ENCODE results near the gene SYT5. TPM values are rescaled to one million over a fixed set of nuclear protein-coding genes. Genes with fewer than 3 reads are reported as not detected.
"Not testable (repeated sequence)": the region's sequence is repeated elsewhere in the genome, so short reads cannot be mapped to it uniquely, and the experiment has no call there.

The SYT5 gene
- total RNA-seq, 1 donor: 0.45 TPM

- no peak for TF ChIP-seq CTCF (IDR thresholded peaks at IDR 0.05; ENCODE audit: insufficient read depth, low read length)
- H3K4me3 ChIP-seq (ENCODE audit: low read depth, low read length): peak overlapping the region; percentile 44
- peak; percentile 87 for DNase-seq (ENCODE audit: low read depth)
Measured at GRCh38 chr19:55158848-55159749, 21.0 kb downstream of the SYT5 start.

GRCh38 chr19:55158423-55158822 lies 21.7 kb downstream of the SYT5 start:
- no peak for DNase-seq (ENCODE audit: low read depth)
- no peak overlapping the region for H3K4me3 ChIP-seq (ENCODE audit: low read depth, low read length)
- TF ChIP-seq CTCF (IDR thresholded peaks at IDR 0.05; ENCODE audit: insufficient read depth, low read length): no peak

- no peak for DNase-seq (ENCODE audit: low read depth)
- no peak for TF ChIP-seq CTCF (IDR thresholded peaks at IDR 0.05; ENCODE audit: insufficient read depth, low read length)
Measured at GRCh38 chr19:55157064-55157908, 22.8 kb downstream of the SYT5 start, which contains the start of gene TNNI3. Gene TNNI3 (minus strand): TSS chr19:55157732. CDS start chr19:55157589, 143 bp downstream.

GRCh38 chr19:55156202-55157063 lies 23.7 kb downstream of the SYT5 start:
- H3K4me3 ChIP-seq (ENCODE audit: low read depth, low read length): no peak overlapping the region
- no peak for TF ChIP-seq CTCF (IDR thresholded peaks at IDR 0.05; ENCODE audit: insufficient read depth, low read length)
- DNase-seq (ENCODE audit: low read depth): peak; percentile 55

More at GRCh38 chr19:55157064-55157908, 22.8 kb downstream of the SYT5 start, which contains the start of gene TNNI3:
- no peak within 1 kb of the TSS for H3K4me3 ChIP-seq (ENCODE audit: low read depth, low read length)

- not testable (repeated sequence) for H3K4me3 ChIP-seq (ENCODE audit: low read depth, low read length); DNase-seq (ENCODE audit: low read depth)
Measured at GRCh38 chr19:55155784-55156183, 24.3 kb downstream of the SYT5 start.

- TF ChIP-seq CTCF (IDR thresholded peaks at IDR 0.05; ENCODE audit: insufficient read depth, low read length): no peak
- DNase-seq (ENCODE audit: low read depth): no peak
Measured at GRCh38 chr19:55153652-55154264, 26.3 kb downstream of the SYT5 start.

More at GRCh38 chr19:55153652-55154264, 26.3 kb downstream of the SYT5 start:
- no peak overlapping the region for H3K4me3 ChIP-seq (ENCODE audit: low read depth, low read length)
